Hepatocyte (in vitro differentiated cells): ENCODE data around the gene MEF2C. TPM values are rescaled to one million over a fixed set of nuclear protein-coding genes. Genes with fewer than 3 reads are reported as not detected.

Experiments used
- DNase-seq: peaks from one replicate; pipeline ENCODE4 v3.0.0-alpha.2; 2016; ENCODE audit warnings: low spot score
- H2AFZ ChIP-seq: fragments of 200-600 bp; sonication (generic); 2 replicates; pipeline ENCODE4 v1.6.0; 2016; ENCODE audit warnings: antibody characterized with exemption, mild to moderate bottlenecking
- H3K27ac ChIP-seq: fragments of 200-600 bp; sonication (generic); 2 replicates; pipeline ENCODE4 v1.5.1; 2016; ENCODE audit warnings: mild to moderate bottlenecking
- H3K27me3 ChIP-seq: fragments of 200-600 bp; sonication (generic); 2 replicates; pipeline ENCODE4 v1.6.1; 2016
- H3K36me3 ChIP-seq: fragments of 200-600 bp; sonication (generic); replicated peaks from 2 replicates; pipeline ENCODE4 v1.5.1; 2016; ENCODE audit warnings: low read depth; ENCODE audit not compliant: insufficient read depth
- H3K4me1 ChIP-seq: fragments of 200-600 bp; sonication (generic); 2 replicates; pipeline ENCODE4 v1.5.1; 2016; ENCODE audit warnings: mild to moderate bottlenecking, moderate library complexity; ENCODE audit not compliant: insufficient read depth
- H3K4me2 ChIP-seq: fragments of 200-600 bp; sonication (generic); 2 replicates; pipeline ENCODE4 v1.6.0; 2016
- H3K4me3 ChIP-seq: fragments of 200-600 bp; sonication (generic); 2 replicates; pipeline ENCODE4 v1.5.1; 2016; ENCODE audit warnings: mild to moderate bottlenecking
- H3K79me2 ChIP-seq: fragments of 200-600 bp; sonication (generic); 2 replicates; pipeline ENCODE4 v1.6.0; 2017; ENCODE audit warnings: mild to moderate bottlenecking
- H3K9me2 ChIP-seq: fragments of 200-600 bp; sonication (generic); replicated peaks from 2 replicates; pipeline ENCODE4 v1.6.0; 2017; ENCODE audit warnings: mild to moderate bottlenecking; ENCODE audit not compliant: insufficient read depth
- H3K9me3 ChIP-seq: fragments of 200-600 bp; sonication (generic); 2 replicates; pipeline ENCODE4 v1.5.1; 2016; ENCODE audit warnings: low read depth, mild to moderate bottlenecking
- H4K20me1 ChIP-seq: fragments of 200-600 bp; sonication (generic); 2 replicates; pipeline ENCODE4 v1.6.0; 2016; ENCODE audit warnings: mild to moderate bottlenecking; ENCODE audit not compliant: insufficient read depth, poor library complexity, severe bottlenecking
- CTCF ChIP-seq: fragments of 200-600 bp; sonication (generic); IDR thresholded peaks from 2 replicates; pipeline ENCODE4 v1.5.1; 2016; ENCODE audit warnings: antibody characterized with exemption, mild to moderate bottlenecking; ENCODE audit not compliant: poor library complexity
- EZH2 ChIP-seq: fragments of 200-600 bp; sonication (generic); IDR thresholded peaks from 2 replicates; pipeline ENCODE4 v1.6.1; 2016; ENCODE audit warnings: antibody characterized with exemption, mild to moderate bottlenecking, borderline replicate concordance
- EZH2phosphoT487 ChIP-seq: fragments of 200-600 bp; sonication (generic); IDR thresholded peaks from one replicate; pipeline ENCODE4 v1.6.1; 2018; ENCODE audit warnings: antibody characterized with exemption, mild to moderate bottlenecking, low read depth, moderate library complexity; ENCODE audit not compliant: unreplicated experiment, severe bottlenecking
- WGBS: methylation state at CpG from one replicate; pipeline ENCODE4 v1.1.6; 2016; ENCODE audit warnings: low lambda C conversion rate; ENCODE audit errors: missing lambda C conversion rate; 5-methylcytosine and 5-hydroxymethylcytosine counted together
- polyA plus RNA-seq: library from polyadenylated mRNA; unstranded; fragments of >200 nt; fragmentation: Nextera tagmentation; extraction: Ambion mirVana; gene quantifications from 2 replicates; pipeline ENCODE4 v1.2.1, GENCODE V29; 2016
- total RNA-seq: library from RNA; depleted of rRNA; stranded (reverse); fragments of >200 nt; gene quantifications from 2 replicates; pipeline ENCODE4 v1.2.3, GENCODE V29; 2014

MEF2C gene
- total and polyA plus RNA-seq, 2 experiments from 2014 or later: 5.9 to 14.6 TPM

DNA sequence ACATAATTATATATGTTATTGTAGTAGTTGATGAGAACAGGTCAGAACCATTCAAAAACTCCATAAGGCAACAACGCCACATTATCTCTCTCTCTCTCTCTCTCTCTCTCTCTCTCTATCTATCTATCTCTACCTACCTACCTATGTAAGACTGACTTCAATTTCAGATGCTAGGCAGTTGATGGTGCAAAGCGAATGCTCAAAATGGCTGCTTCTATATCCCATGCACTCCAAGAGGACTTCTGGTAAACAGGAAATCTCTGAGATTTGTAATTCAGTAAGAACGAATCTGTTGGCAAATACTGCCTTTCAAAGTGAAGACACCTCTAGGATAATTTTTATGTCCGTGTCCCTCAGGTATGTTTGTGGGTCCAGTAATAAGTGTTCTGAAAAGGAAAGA is 43.7 kb downstream of the MEF2C start:
- Histone ChIP-seq H3K4me2 (no peak overlapping the region), H4K20me1 (no peaks in the 10 kb centered on the region), H3K4me1 (no peaks in the 10 kb centered on the region), H3K9me2 (no peaks in the 10 kb centered on the region), H2AFZ (no peak overlapping the region), H3K4me3 (no peak overlapping the region), H3K27ac (no peak overlapping the region), H3K9me3 (no peaks in the 10 kb centered on the region), H3K36me3 (no peaks in the 10 kb centered on the region), H3K27me3 (no peaks in the 10 kb centered on the region), H3K79me2 (no peaks in the 10 kb centered on the region)
- no peak for DNase-seq
- TF ChIP-seq EZH2: no peak
- no peak for TF ChIP-seq EZH2phosphoT487
- TF ChIP-seq CTCF: no peak
- WGBS: 86% methylated on average over 4 of the region's 4 CpGs

- H3K4me2 ChIP-seq: no peak overlapping the region
- no peak overlapping the region for H3K27ac ChIP-seq
- no peaks in the 10 kb centered on the region for H3K27me3 ChIP-seq
- H3K4me1 ChIP-seq: no peaks in the 10 kb centered on the region
- H3K9me2 ChIP-seq: no peaks in the 10 kb centered on the region
- H3K4me3 ChIP-seq: no peak overlapping the region
- H3K79me2 ChIP-seq: no peaks in the 10 kb centered on the region
- no peaks in the 10 kb centered on the region for H3K9me3 ChIP-seq
- TF ChIP-seq EZH2phosphoT487 (no peak), CTCF (no peak), EZH2 (no peak)
- no peak overlapping the region for H2AFZ ChIP-seq
- WGBS: 54% methylated on average over 1 of the region's 1 CpG
- H3K36me3 ChIP-seq: no peaks in the 10 kb centered on the region
- H4K20me1 ChIP-seq: no peaks in the 10 kb centered on the region
- DNase-seq: no peak
These were observed 44.5 kb downstream of the MEF2C start for GRCh38 chr5:88838500-88838899.

GRCh38 chr5:88837817-88838216 is 45.2 kb downstream of the MEF2C start:
- Histone ChIP-seq H4K20me1 (no peaks in the 10 kb centered on the region), H3K79me2 (no peaks in the 10 kb centered on the region), H3K9me2 (no peaks in the 10 kb centered on the region), H3K27ac (no peak overlapping the region), H3K4me3 (no peak overlapping the region), H2AFZ (no peak overlapping the region), H3K4me1 (no peaks in the 10 kb centered on the region), H3K4me2 (no peak overlapping the region), H3K9me3 (no peaks in the 10 kb centered on the region), H3K27me3 (no peaks in the 10 kb centered on the region), H3K36me3 (no peaks in the 10 kb centered on the region)
- 92% methylated on average over 1 of the region's 1 CpG for WGBS
- no peak for TF ChIP-seq EZH2phosphoT487
- no peak for TF ChIP-seq EZH2
- no peak for TF ChIP-seq CTCF
- no peak for DNase-seq

GRCh38 chr5:88837222-88837621 is 45.8 kb downstream of the MEF2C start:
- TF ChIP-seq CTCF (no peak), EZH2 (no peak), EZH2phosphoT487 (no peak)
- Histone ChIP-seq H3K36me3 (no peaks in the 10 kb centered on the region), H2AFZ (no peak overlapping the region), H3K4me1 (no peaks in the 10 kb centered on the region), H3K27me3 (no peaks in the 10 kb centered on the region), H3K9me2 (no peaks in the 10 kb centered on the region), H3K4me2 (no peak overlapping the region), H3K4me3 (no peak overlapping the region), H3K79me2 (no peaks in the 10 kb centered on the region), H3K27ac (no peak overlapping the region), H3K9me3 (no peaks in the 10 kb centered on the region), H4K20me1 (no peaks in the 10 kb centered on the region)
- 98% methylated on average over 4 of the region's 4 CpGs for WGBS
- no peak for DNase-seq
